GM21423 (cell line): Measurements from ENCODE around the gene HSD17B14.
"Not testable (repeated sequence)": the region's sequence is repeated elsewhere in the genome, so short reads cannot be mapped to it uniquely, and the experiment has no call there.

Experiments
- ATAC-seq: cut with Tn5 transposase; IDR thresholded peaks from one replicate; pipeline ENCODE4 v1.9.1; 2021; ENCODE audit warnings: mild to moderate bottlenecking, moderate library complexity; ENCODE audit not compliant: unreplicated experiment

Gene HSD17B14

GRCh38 chr19:48799358-48800300, 36.7 kb downstream of the HSD17B14 start:
- no peak for ATAC-seq

GRCh38 chr19:48798937-48799336, 37.4 kb downstream of the HSD17B14 start:
- no peak for ATAC-seq

- no peak for ATAC-seq
Measured at GRCh38 chr19:48797103-48797502, 39.2 kb downstream of the HSD17B14 start.

- no peak for ATAC-seq
Measured at GRCh38 chr19:48796298-48797083, 39.8 kb downstream of the HSD17B14 start.

GRCh38 chr19:48795685-48796070, 40.6 kb downstream of the HSD17B14 start:
- ATAC-seq, result no peak

- ATAC-seq, result peak; percentile 77
Measured at GRCh38 chr19:48795055-48795684, 41.1 kb downstream of the HSD17B14 start.

GRCh38 chr19:48794291-48794690, 42.0 kb downstream of the HSD17B14 start:
- no peak for ATAC-seq

GRCh38 chr19:48793271-48793670, 43.0 kb downstream of the HSD17B14 start:
- ATAC-seq, result no peak

- not testable (repeated sequence) for ATAC-seq
Measured at GRCh38 chr19:48787331-48787730, 49.0 kb downstream of the HSD17B14 start.

GRCh38 chr19:48786422-48786821, 49.9 kb downstream of the HSD17B14 start:
- ATAC-seq, result not testable (repeated sequence)

GRCh38 chr19:48784527-48784926, 51.8 kb downstream of the HSD17B14 start:
- no peak for ATAC-seq

- ATAC-seq, result no peak
Measured at GRCh38 chr19:48780631-48781391, 55.5 kb downstream of the HSD17B14 start.

- no peak for ATAC-seq
Measured at GRCh38 chr19:48779636-48780035, 56.7 kb downstream of the HSD17B14 start.

- ATAC-seq, result no peak
Measured at GRCh38 chr19:48777720-48778119, 58.6 kb downstream of the HSD17B14 start.

- no peak for ATAC-seq
Measured at GRCh38 chr19:48777139-48777538, 59.2 kb downstream of the HSD17B14 start.

GRCh38 chr19:48772503-48772953, 63.8 kb downstream of the HSD17B14 start:
- ATAC-seq, result no peak

- no peak for ATAC-seq
Measured at GRCh38 chr19:48770734-48771472, 65.4 kb downstream of the HSD17B14 start.

GRCh38 chr19:48770266-48770665, 66.0 kb downstream of the HSD17B14 start:
- no peak for ATAC-seq

GRCh38 chr19:48768994-48769713, 67.1 kb downstream of the HSD17B14 start:
- ATAC-seq, result no peak
